Tibial nerve (tissue), 4 donors: ENCODE results near the gene DNM3. TPM values are rescaled to one million over a fixed set of nuclear protein-coding genes. Genes with fewer than 3 reads are reported as not detected.

Experiments
- DNase-seq, 2 donors: peaks; one replicate each; pipeline ENCODE4 v3.0.0-alpha.2; 2019; ENCODE audit warnings: low spot score in 2 of 2
- H3K27ac ChIP-seq, 4 donors: fragments of 200-600 bp; sonication (generic) in 3 of 4; one replicate each; pipeline ENCODE4 v1.5.1; 2017 to 2019; ENCODE audit warnings: mild to moderate bottlenecking in 1 of 4
- H3K27me3 ChIP-seq, 2 donors: fragments of 200-600 bp; sonication (generic) in 1 of 2; one replicate each; pipeline versions ENCODE4 v1.5.1 to v1.6.0; 2017 to 2019
- H3K36me3 ChIP-seq, 3 donors: fragments of 200-600 bp; sonication (generic); one replicate each; pipeline ENCODE4 v1.5.1; 2018 to 2019
- H3K4me1 ChIP-seq, 4 donors: fragments of 200-600 bp; sonication (generic) in 3 of 4; one replicate each; pipeline ENCODE4 v1.5.1; 2017 to 2019
- H3K4me3 ChIP-seq, 4 donors: fragments of 200-600 bp; sonication (generic) in 3 of 4; one replicate each; pipeline ENCODE4 v1.5.1; 2017 to 2019; ENCODE audit warnings: mild to moderate bottlenecking in 1 of 4, moderate library complexity in 1 of 4
- H3K9me3 ChIP-seq, 4 donors: fragments of 200-600 bp; sonication (generic) in 3 of 4; one replicate each; pipeline ENCODE4 v1.5.1; 2017 to 2019
- EP300 ChIP-seq, 2 donors: sonication (generic); formaldehyde crosslinking; IDR thresholded peaks; one replicate each; pipeline ENCODE4 v1.6.1; 2017; ENCODE audit warnings: antibody characterized with exemption in 2 of 2, mild to moderate bottlenecking in 1 of 2
- POLR2A ChIP-seq, 2 donors: fragments of 450-650 bp; IDR thresholded peaks; one replicate each; pipeline ENCODE4 v1.6.1; 2017; ENCODE audit warnings: antibody characterized with exemption in 2 of 2, mild to moderate bottlenecking in 2 of 2, moderate library complexity in 2 of 2
- WGBS, 2 donors: methylation state at CpG; one replicate each; pipeline ENCODE4 v1.1.5; 2018; 5-methylcytosine and 5-hydroxymethylcytosine counted together
- total RNA-seq, 4 donors: library from RNA; depleted of rRNA; stranded (reverse); fragments of >200 nt; gene quantifications; one replicate each; pipeline ENCODE4 v1.1.0, GENCODE V29; 2016
- TF ChIP-seq, protein P1 (sequence below), 5 experiments: fragments of 200-600 bp in 3 of 5; fragments of 450-650 bp in 2 of 5; sonication (generic) in 3 of 5; IDR thresholded peaks; one replicate each; pipeline ENCODE4 v1.5.1; 2016 to 2019; ENCODE audit warnings: antibody characterized with exemption in 5 of 5, mild to moderate bottlenecking in 3 of 5, moderate library complexity in 2 of 5

Gene DNM3
- total RNA-seq, 4 donors from 2014 or later: 9.8 to 15.3 (median 12.3) TPM

DNA sequence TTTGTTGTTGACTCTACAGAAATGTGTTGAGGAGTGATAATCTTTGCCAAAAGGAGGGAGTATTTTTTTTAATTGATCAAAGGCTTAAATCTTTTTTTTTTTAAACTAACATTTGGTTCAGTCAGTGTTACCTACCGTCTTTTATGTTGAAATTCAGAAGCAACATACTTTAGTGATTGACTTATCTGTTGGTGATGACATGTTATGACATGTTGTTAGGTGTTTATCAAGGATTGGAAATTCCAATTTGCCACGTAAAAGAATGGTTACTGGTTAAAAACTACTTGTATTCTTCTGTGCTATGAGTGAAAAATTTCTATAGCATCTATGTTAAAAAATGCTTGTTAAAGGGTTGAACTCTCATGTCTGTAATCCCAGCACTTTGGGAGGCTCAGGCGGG is 61.2 kb downstream of the DNM3 start:
- TF ChIP-seq, protein P1, sequence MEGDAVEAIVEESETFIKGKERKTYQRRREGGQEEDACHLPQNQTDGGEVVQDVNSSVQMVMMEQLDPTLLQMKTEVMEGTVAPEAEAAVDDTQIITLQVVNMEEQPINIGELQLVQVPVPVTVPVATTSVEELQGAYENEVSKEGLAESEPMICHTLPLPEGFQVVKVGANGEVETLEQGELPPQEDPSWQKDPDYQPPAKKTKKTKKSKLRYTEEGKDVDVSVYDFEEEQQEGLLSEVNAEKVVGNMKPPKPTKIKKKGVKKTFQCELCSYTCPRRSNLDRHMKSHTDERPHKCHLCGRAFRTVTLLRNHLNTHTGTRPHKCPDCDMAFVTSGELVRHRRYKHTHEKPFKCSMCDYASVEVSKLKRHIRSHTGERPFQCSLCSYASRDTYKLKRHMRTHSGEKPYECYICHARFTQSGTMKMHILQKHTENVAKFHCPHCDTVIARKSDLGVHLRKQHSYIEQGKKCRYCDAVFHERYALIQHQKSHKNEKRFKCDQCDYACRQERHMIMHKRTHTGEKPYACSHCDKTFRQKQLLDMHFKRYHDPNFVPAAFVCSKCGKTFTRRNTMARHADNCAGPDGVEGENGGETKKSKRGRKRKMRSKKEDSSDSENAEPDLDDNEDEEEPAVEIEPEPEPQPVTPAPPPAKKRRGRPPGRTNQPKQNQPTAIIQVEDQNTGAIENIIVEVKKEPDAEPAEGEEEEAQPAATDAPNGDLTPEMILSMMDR (IDR thresholded peaks at IDR 0.05): no peak
- TF ChIP-seq POLR2A (IDR thresholded peaks at IDR 0.05): no peak
- no peak for TF ChIP-seq EP300 (IDR thresholded peaks at IDR 0.05)
- DNase-seq: no peak
- Histone ChIP-seq H3K36me3 (no peaks in the 10 kb centered on the region), H3K27ac (peak overlapping the region in 2 of 4 donors; percentile 48 to 72), H3K27me3 (no peaks in the 10 kb centered on the region), H3K4me1 (peaks cover 0 to 20% (median 0%) of the 10 kb centered on the region in 4 donors), H3K9me3 (no peaks in the 10 kb centered on the region), H3K4me3 (peak overlapping the region in 1 of 4 donors; percentile 4)
- whole genome bisulfite sequencing, 2 donors: 72 to 79% methylated on average over 3 of the region's 3 CpGs

DNA sequence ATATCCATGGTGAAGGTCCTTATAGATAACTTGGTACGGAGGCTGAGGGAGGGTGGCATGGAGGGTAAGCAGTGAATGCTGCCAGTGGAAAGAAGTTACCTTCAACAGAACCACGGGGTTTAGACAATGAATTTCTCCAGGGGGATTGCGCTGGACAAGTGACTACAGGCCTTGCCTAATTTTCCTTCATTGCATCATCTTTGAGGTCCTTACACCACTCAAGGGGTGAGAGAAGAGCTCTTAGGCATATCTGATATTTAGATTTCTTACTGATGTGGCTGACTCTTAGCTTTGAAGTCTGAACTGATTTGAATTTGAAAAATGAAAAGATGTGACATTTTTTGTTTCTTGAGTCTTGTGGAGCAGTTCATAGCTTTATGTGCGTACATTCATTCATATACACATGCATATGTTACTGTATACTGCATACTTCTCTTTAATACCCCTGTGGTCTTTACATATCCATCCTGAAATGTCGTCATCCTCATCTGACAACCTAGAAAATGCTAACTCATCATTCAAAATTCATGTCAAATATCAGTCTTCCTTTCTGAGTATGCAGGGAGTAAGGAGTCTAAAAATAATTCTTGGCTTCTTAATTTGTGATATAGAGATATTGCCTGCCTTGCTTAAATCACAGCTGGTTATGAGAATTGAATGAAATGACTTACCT is 63.6 kb downstream of the DNM3 start:
- H3K36me3 ChIP-seq: no peaks in the 10 kb centered on the region
- WGBS, 2 donors: 88 to 91% methylated on average over 5 of the region's 5 CpGs
- H3K9me3 ChIP-seq: no peaks in the 10 kb centered on the region
- TF ChIP-seq POLR2A (IDR thresholded peaks at IDR 0.05): no peak
- TF ChIP-seq, protein P1 (IDR thresholded peaks at IDR 0.05): no peak
- TF ChIP-seq EP300 (IDR thresholded peaks at IDR 0.05): no peak
- no peak overlapping the region for H3K27ac ChIP-seq
- DNase-seq: no peak
- no peak overlapping the region for H3K4me3 ChIP-seq
- no peaks in the 10 kb centered on the region for H3K27me3 ChIP-seq
- H3K4me1 ChIP-seq: peaks cover 0 to 18% (median 0%) of the 10 kb centered on the region in 4 donors

DNA sequence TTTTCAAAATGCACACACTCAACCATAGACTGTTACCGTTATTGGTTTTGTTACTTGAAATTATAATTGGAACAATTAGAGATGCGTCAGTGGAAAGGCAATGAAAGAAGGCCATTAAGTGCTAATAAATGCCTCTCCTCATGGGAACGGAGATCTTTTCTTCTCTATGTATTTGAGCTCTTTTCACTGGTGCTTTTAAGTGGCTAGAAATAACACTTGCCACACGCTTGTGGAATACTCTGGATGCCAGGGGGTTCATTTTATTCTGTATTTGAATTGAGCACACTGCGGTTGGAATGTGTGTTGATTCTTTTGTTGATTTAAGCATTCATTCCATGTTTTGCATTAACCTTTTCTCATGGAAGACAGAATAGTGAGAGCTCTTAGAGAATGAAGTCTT is 68.4 kb downstream of the DNM3 start:
- H3K4me1 ChIP-seq: peaks cover 0 to 28% (median 8%) of the 10 kb centered on the region in 4 donors
- H3K4me3 ChIP-seq: no peak overlapping the region
- no peaks in the 10 kb centered on the region for H3K36me3 ChIP-seq
- no peaks in the 10 kb centered on the region for H3K27me3 ChIP-seq
- peak overlapping the region in 2 of 4 donors; percentile 21 to 66 for H3K27ac ChIP-seq
- no peak for DNase-seq
- no peaks in the 10 kb centered on the region for H3K9me3 ChIP-seq
- 36 to 42% methylated on average over 5 of the region's 5 CpGs for WGBS, 2 donors
- TF ChIP-seq EP300 (IDR thresholded peaks at IDR 0.05): no peak
- TF ChIP-seq POLR2A (IDR thresholded peaks at IDR 0.05): no peak
- TF ChIP-seq, protein P1 (IDR thresholded peaks at IDR 0.05): no peak

DNA sequence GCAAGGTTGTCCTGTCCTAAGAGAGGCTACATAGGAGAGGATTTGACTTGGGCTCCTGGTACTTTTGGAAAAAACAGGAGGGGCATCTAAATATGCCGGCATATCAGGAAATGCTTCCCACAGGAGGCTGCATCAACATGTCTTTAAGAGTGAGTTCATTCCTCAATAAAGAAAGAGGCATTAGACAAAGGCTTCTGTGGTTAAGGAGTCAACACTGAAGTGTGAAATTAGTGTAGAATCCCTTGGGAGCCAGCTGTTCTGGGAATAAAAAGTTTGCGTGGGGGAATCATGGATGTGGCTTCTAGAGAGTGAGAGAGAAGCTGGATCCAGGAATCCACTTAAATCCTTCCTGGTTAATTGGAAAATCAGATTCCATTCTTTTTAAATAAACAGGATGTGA is 69.5 kb downstream of the DNM3 start:
- 48 to 64% methylated on average over 2 of the region's 2 CpGs for WGBS, 2 donors

DNA sequence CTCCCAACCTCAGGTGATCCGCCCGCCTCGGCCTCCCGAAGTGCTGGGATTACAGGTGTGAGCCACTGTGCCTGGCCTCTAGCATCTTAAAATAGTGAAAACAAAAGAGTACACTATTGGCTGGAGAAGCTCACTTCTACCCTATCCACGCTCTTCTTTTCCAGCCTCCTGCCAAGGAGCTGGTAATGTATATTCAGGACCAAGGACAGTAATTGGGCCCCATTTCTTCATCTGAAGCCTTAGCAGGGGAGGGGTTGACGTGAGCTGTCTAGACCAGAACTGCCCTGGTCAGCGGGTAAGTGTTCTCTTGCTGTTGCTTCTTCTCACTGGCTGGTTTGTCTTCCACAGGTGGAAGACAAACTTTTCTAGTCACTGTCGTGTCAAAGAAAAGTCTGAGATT is 70.2 kb downstream of the DNM3 start:
- TF ChIP-seq, protein P1 (IDR thresholded peaks at IDR 0.05): no peak
- TF ChIP-seq POLR2A (IDR thresholded peaks at IDR 0.05) (no peak), EP300 (IDR thresholded peaks at IDR 0.05) (no peak)
- DNase-seq: no peak
- Histone ChIP-seq H3K4me1 (peaks cover 0 to 28% (median 8%) of the 10 kb centered on the region in 4 donors), H3K9me3 (no peaks in the 10 kb centered on the region), H3K36me3 (no peaks in the 10 kb centered on the region), H3K4me3 (no peak overlapping the region), H3K27ac (no peak overlapping the region), H3K27me3 (no peaks in the 10 kb centered on the region)
- WGBS, 2 donors: 89 to 90% methylated on average over 8 of the region's 8 CpGs

More for the DNA sequence above, 69.5 kb downstream of the DNM3 start:
- no peak for DNase-seq
- H3K9me3 ChIP-seq: no peaks in the 10 kb centered on the region
- H3K4me1 ChIP-seq: peaks cover 0 to 28% (median 8%) of the 10 kb centered on the region in 4 donors
- H3K27me3 ChIP-seq: no peaks in the 10 kb centered on the region
- no peak overlapping the region for H3K4me3 ChIP-seq
- H3K27ac ChIP-seq: peak overlapping the region in 1 of 4 donors; percentile 25
- no peaks in the 10 kb centered on the region for H3K36me3 ChIP-seq
- TF ChIP-seq, protein P1 (IDR thresholded peaks at IDR 0.05): no peak
- TF ChIP-seq POLR2A (IDR thresholded peaks at IDR 0.05): no peak
- TF ChIP-seq EP300 (IDR thresholded peaks at IDR 0.05): no peak
